ENCODE results near the gene C19orf47. TPM values are rescaled to one million over a fixed set of nuclear protein-coding genes. Genes with fewer than 3 reads are reported as not detected.

C19orf47 gene
- total RNA-seq, 4 donors from 2014 or later: 7.6 to 11.9 (median 8.3) TPM

- TF ChIP-seq, protein P1, sequence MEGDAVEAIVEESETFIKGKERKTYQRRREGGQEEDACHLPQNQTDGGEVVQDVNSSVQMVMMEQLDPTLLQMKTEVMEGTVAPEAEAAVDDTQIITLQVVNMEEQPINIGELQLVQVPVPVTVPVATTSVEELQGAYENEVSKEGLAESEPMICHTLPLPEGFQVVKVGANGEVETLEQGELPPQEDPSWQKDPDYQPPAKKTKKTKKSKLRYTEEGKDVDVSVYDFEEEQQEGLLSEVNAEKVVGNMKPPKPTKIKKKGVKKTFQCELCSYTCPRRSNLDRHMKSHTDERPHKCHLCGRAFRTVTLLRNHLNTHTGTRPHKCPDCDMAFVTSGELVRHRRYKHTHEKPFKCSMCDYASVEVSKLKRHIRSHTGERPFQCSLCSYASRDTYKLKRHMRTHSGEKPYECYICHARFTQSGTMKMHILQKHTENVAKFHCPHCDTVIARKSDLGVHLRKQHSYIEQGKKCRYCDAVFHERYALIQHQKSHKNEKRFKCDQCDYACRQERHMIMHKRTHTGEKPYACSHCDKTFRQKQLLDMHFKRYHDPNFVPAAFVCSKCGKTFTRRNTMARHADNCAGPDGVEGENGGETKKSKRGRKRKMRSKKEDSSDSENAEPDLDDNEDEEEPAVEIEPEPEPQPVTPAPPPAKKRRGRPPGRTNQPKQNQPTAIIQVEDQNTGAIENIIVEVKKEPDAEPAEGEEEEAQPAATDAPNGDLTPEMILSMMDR (IDR thresholded peaks at IDR 0.05): no peak
- DNase-seq (ENCODE audit: low spot score) (no peak), ATAC-seq (ENCODE audit: low FRiP score) (no peak)
Measured at GRCh38 chr19:40277356-40278059, 70.7 kb downstream of the C19orf47 start.

DNA sequence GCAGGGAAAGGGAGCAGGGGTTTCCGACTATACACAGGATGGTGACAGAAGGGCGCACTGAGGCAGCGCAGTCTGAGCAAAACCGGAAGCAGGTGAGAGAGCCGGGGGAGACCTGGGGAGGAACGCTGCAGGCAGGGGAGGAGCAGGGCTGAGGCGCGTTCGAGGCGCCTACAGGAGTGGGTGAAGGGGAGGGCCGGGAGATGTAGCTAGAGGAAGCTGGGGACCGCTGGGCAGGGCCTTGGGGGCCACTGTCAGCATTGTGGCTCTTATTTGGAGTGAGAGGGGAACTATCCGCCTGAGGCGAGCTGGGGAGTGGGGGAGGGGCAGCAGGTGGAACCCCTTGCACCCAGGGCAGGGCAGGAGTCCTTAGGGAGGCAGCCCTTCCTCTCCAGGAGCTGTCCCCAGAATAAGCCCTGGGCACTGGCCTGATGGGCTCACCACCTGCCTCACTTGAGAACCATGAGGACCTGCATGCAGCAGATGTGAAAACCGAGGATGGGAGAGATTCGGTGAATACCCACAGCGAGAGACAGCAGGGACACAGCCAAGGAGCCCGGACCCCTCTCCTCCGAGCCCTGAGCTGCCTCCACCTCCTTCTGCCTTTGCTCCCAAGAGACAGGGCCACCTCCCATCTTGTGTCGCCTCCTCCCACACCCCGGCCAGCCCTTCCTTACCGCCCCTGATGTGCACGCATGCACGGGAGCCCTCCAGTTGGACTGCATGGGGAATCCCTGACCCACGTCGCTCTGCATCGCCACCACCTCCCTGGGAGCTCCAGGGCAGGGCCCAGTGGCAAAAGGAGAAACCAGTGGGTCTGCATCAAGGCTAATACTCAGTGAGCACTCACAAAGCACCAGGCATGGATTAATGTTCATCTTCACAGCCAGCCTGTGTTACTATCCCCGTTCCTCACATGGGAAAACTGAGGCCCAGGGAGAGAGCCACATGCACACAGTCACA lies 73.3 kb downstream of the C19orf47 start:
- ATAC-seq (ENCODE audit: low FRiP score): no peak
- TF ChIP-seq, protein P1 (IDR thresholded peaks at IDR 0.05): no peak
- no peak for DNase-seq (ENCODE audit: low spot score)

DNA sequence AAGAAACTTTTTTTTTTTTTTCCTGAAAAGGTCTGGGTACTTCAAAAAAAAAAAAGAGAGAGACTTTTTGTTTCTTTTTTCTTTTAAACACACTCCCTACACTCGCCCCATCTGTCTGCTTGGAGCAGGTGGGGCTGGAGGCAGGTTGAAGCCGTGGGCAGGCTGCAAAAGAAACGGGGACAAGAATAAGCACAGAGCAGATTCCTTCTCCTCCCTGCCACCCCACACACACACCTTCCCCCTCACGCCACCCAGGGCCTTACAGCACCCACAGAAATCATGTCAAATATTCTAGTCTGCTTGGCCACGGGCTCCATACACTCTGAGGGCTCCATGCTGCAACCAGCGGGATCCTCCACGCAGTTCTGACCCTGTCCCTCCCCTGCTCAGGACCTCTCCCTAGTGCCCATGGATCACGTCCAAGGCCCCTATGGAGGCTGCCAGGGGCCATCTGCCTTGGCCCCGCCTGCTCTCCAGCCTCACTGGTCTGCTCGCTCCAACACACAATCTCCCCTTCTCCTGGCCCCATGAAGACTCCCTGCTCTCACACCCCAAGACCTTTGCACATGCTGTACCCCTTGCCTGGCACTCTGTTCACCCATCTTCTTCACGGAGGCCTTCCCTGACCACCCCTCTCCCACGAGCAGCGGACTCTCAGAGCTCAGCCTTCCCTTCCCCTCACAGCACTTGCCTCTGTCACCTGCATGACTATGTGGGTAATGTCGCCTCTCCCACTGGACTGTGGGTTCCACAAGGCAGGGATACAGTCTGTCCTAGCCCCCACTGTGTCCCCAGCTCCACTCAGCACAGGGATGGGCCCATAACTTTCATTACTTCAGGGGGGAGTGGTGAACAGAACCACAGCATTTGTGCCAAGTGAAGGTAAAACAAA lies 74.5 kb downstream of the C19orf47 start:
- TF ChIP-seq, protein P1 (IDR thresholded peaks at IDR 0.05): no peak
- DNase-seq (ENCODE audit: low spot score) (no peak), ATAC-seq (ENCODE audit: low FRiP score) (no peak)

DNA sequence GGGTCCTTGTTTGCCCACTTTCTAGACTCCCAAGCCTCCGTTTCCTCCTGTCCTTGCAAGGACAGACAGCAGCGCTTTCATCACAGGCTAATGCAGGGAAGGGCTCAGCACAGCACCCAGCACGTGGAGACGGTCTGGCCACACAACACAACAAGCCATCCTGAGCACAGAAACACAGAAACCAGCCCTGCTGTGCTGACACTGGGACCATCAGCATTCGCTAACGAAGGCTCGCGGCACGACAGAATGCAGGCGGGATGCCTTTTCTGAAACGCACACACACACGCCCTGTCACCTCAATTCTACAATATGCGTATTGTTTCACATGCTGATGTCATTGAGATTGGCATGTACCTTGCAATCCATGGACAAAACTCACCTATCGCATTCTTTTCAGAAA lies 75.9 kb downstream of the C19orf47 start:
- TF ChIP-seq, protein P1 (IDR thresholded peaks at IDR 0.05): no peak
- ATAC-seq (ENCODE audit: low FRiP score) (no peak), DNase-seq (ENCODE audit: low spot score) (no peak)

GRCh38 chr19:40271706-40272105 lies 76.5 kb downstream of the C19orf47 start:
- no peak for DNase-seq (ENCODE audit: low spot score)
- TF ChIP-seq, protein P1 (IDR thresholded peaks at IDR 0.05): no peak
- no peak for ATAC-seq (ENCODE audit: low FRiP score)

DNA sequence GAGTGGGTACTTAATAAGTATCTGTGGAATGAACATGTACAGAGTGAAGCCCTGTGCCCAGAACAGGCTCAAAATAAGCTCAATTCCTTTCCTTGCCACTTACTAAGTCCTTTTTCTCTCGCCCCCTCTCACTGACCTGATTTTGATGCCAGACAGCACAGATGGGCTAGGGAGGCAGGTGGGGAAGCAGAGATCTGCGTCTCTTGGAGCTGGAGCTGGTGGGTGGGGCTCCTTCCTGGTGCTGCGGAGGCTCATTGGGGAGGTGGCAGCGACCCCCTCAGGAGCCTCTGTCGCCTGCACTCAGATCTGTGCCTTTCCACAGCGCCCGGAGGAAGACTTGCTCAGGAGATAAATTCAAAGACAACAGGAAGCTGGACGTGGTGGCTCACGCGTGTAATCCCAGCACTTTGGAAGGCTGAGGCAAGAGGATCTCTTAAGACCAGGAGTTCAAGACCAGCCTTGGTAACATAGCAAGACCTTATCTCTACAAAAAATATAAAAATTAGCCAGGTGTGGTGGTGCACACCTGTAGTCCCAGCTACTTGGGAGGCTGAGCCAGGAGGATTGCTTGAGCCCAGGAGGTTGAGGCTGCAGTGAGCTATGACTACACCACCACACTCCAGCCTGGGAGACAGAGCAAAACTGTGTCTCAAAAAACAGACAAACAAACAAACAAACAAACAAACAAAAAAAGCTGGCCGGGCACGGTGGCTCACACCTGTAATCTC lies 77.7 kb downstream of the C19orf47 start:
- no peak for DNase-seq (ENCODE audit: low spot score)
- ATAC-seq (ENCODE audit: low FRiP score): no peak
- TF ChIP-seq, protein P1 (IDR thresholded peaks at IDR 0.05): no peak

Data from omental fat pad (tissue), 4 donors.